ENCODE results near the gene GABARAP.

The GABARAP gene

GRCh38 chr17:7282752-7283321 lies 40.6 kb upstream of the GABARAP start:
- no peak for TF ChIP-seq RAD21 (IDR thresholded peaks at IDR 0.05; ENCODE audit: low read depth)
- no peak for TF ChIP-seq CREB1 (IDR thresholded peaks at IDR 0.05; ENCODE audit: low read depth)
- no peak for TF ChIP-seq CEBPB (IDR thresholded peaks at IDR 0.05)
- TF ChIP-seq, protein P1, sequence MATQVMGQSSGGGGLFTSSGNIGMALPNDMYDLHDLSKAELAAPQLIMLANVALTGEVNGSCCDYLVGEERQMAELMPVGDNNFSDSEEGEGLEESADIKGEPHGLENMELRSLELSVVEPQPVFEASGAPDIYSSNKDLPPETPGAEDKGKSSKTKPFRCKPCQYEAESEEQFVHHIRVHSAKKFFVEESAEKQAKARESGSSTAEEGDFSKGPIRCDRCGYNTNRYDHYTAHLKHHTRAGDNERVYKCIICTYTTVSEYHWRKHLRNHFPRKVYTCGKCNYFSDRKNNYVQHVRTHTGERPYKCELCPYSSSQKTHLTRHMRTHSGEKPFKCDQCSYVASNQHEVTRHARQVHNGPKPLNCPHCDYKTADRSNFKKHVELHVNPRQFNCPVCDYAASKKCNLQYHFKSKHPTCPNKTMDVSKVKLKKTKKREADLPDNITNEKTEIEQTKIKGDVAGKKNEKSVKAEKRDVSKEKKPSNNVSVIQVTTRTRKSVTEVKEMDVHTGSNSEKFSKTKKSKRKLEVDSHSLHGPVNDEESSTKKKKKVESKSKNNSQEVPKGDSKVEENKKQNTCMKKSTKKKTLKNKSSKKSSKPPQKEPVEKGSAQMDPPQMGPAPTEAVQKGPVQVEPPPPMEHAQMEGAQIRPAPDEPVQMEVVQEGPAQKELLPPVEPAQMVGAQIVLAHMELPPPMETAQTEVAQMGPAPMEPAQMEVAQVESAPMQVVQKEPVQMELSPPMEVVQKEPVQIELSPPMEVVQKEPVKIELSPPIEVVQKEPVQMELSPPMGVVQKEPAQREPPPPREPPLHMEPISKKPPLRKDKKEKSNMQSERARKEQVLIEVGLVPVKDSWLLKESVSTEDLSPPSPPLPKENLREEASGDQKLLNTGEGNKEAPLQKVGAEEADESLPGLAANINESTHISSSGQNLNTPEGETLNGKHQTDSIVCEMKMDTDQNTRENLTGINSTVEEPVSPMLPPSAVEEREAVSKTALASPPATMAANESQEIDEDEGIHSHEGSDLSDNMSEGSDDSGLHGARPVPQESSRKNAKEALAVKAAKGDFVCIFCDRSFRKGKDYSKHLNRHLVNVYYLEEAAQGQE (IDR thresholded peaks at IDR 0.05; ENCODE audit: low read depth) = no peak
- no peak for TF ChIP-seq USF1 (IDR thresholded peaks at IDR 0.05)
- no peak for TF ChIP-seq TEAD4 (IDR thresholded peaks at IDR 0.05)
- no peak for TF ChIP-seq EP300 (IDR thresholded peaks at IDR 0.05; ENCODE audit: borderline replicate concordance)
- no peak for TF ChIP-seq TAF1 (IDR thresholded peaks at IDR 0.05; ENCODE audit: low read depth)
- no peak for TF ChIP-seq EGR1 (IDR thresholded peaks at IDR 0.05)
- TF ChIP-seq TCF12 (IDR thresholded peaks at IDR 0.05; ENCODE audit: low read depth) = no peak
- TF ChIP-seq ZBTB7A (IDR thresholded peaks at IDR 0.05; ENCODE audit: low read depth) = no peak
- no peak for TF ChIP-seq YY1 (IDR thresholded peaks at IDR 0.05; ENCODE audit: low read depth)
- TF ChIP-seq NFIC (IDR thresholded peaks at IDR 0.05) = no peak
- no peak for TF ChIP-seq MAX (IDR thresholded peaks at IDR 0.05)
- TF ChIP-seq FOXM1 (IDR thresholded peaks at IDR 0.05; ENCODE audit: borderline replicate concordance, low read depth) = no peak

GRCh38 chr17:7281953-7282751 lies 39.9 kb upstream of the GABARAP start:
- TF ChIP-seq EGR1 (IDR thresholded peaks at IDR 0.05) (no peak), MAX (IDR thresholded peaks at IDR 0.05) (no peak), ZBTB7A (IDR thresholded peaks at IDR 0.05; ENCODE audit: low read depth) (0 out of 2 replicates have a peak, but pooled peaks have one; percentile 3), TAF1 (IDR thresholded peaks at IDR 0.05; ENCODE audit: low read depth) (no peak), TCF12 (IDR thresholded peaks at IDR 0.05; ENCODE audit: low read depth) (no peak), CEBPB (IDR thresholded peaks at IDR 0.05) (no peak)

- peak; percentile 79 for TF ChIP-seq ZBTB7A (IDR thresholded peaks at IDR 0.05; ENCODE audit: low read depth)
- TF ChIP-seq RAD21 (IDR thresholded peaks at IDR 0.05; ENCODE audit: low read depth) = no peak
- TF ChIP-seq CREB1 (IDR thresholded peaks at IDR 0.05; ENCODE audit: low read depth) = no peak
- TF ChIP-seq MAX (IDR thresholded peaks at IDR 0.05) = peak; percentile 91
- TF ChIP-seq USF1 (IDR thresholded peaks at IDR 0.05) = peak; percentile 45
- TF ChIP-seq FOXM1 (IDR thresholded peaks at IDR 0.05; ENCODE audit: borderline replicate concordance, low read depth) = no peak
- no peak for TF ChIP-seq EP300 (IDR thresholded peaks at IDR 0.05; ENCODE audit: borderline replicate concordance)
- no peak for TF ChIP-seq TAF1 (IDR thresholded peaks at IDR 0.05; ENCODE audit: low read depth)
- TF ChIP-seq NFIC (IDR thresholded peaks at IDR 0.05) = 0 out of 2 replicates have a peak, but pooled peaks have one; percentile 7
- TF ChIP-seq CEBPB (IDR thresholded peaks at IDR 0.05) = no peak
- TF ChIP-seq EGR1 (IDR thresholded peaks at IDR 0.05) = peak; percentile 19; the same call in 1 of the 2 replicates
Measured at GRCh38 chr17:7281074-7281952, 39.1 kb upstream of the GABARAP start, which contains the start of gene SLC2A4. Gene SLC2A4 (plus strand): TSS chr17:7281718. CDS start chr17:7281935, 217 bp downstream.

- TF ChIP-seq ZBTB7A (IDR thresholded peaks at IDR 0.05; ENCODE audit: low read depth) (0 out of 2 replicates have a peak, but pooled peaks have one; percentile 39), YY1 (IDR thresholded peaks at IDR 0.05; ENCODE audit: low read depth) (0 out of 2 replicates have a peak, but pooled peaks have one; percentile 32), CEBPB (IDR thresholded peaks at IDR 0.05) (no peak), MAX (IDR thresholded peaks at IDR 0.05) (peak; percentile 52), TEAD4 (IDR thresholded peaks at IDR 0.05) (peak; percentile 22; the same call in 1 of the 2 replicates), USF1 (IDR thresholded peaks at IDR 0.05) (no peak), TAF1 (IDR thresholded peaks at IDR 0.05; ENCODE audit: low read depth) (no peak), RAD21 (IDR thresholded peaks at IDR 0.05; ENCODE audit: low read depth) (peak; percentile 98)
Measured at GRCh38 chr17:7280519-7281073, 38.3 kb upstream of the GABARAP start.

DNA sequence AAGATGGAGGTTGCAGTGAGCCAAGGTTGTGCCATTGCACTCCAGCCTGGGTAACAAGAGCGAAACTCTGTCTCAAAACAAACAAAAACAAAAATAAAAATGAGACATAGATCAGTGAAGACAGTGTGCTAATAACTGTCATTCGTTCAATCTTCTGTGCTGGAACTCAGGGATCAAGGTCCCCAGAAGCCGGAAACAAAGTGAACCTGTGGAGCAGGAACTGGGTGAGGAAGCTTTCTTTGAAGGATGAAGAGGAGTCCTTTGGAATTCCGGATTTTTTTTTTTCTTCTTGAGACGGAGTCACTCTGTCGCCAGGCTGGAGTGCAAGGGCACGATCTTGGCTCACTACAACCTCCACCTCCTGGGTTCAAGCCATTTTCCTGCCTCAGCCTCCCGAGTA lies 37.2 kb upstream of the GABARAP start:
- TF ChIP-seq USF1 (IDR thresholded peaks at IDR 0.05) = no peak
- TF ChIP-seq MAX (IDR thresholded peaks at IDR 0.05) = no peak
- TF ChIP-seq FOXM1 (IDR thresholded peaks at IDR 0.05; ENCODE audit: borderline replicate concordance, low read depth) = no peak
- TF ChIP-seq EGR1 (IDR thresholded peaks at IDR 0.05) = no peak
- no peak for TF ChIP-seq NFIC (IDR thresholded peaks at IDR 0.05)

Data from Ishikawa (cell line).